ENCODE measurements around the gene CACNA2D1. TPM values are rescaled to one million over a fixed set of nuclear protein-coding genes. Genes with fewer than 3 reads are reported as not detected.

Gene CACNA2D1
- total RNA-seq, 1 donor from 2014 or later = 32.9 TPM

GRCh38 chr7:82021713-82022112, 421.9 kb downstream of the CACNA2D1 start:
- H3K4me1 Mint-ChIP-seq (ENCODE audit: low read depth) = peaks cover 20% of the 10 kb centered on the region
- DNase-seq (ENCODE audit: low spot score) = no peak
- H3K36me3 Mint-ChIP-seq (ENCODE audit: low read depth) = no peaks in the 10 kb centered on the region
- H3K4me3 Mint-ChIP-seq (ENCODE audit: unreplicated experiment) = no peak overlapping the region
- no peak overlapping the region for H3K27ac Mint-ChIP-seq (ENCODE audit: unreplicated experiment)
- TF ChIP-seq CTCF (IDR thresholded peaks at IDR 0.05) = no peak
- H3K9me3 Mint-ChIP-seq (ENCODE audit: low read depth) = no peaks in the 10 kb centered on the region
- no peaks in the 10 kb centered on the region for H3K27me3 Mint-ChIP-seq (ENCODE audit: low read depth)

- H3K36me3 Mint-ChIP-seq (ENCODE audit: low read depth) = no peaks in the 10 kb centered on the region
- no peak for TF ChIP-seq CTCF (IDR thresholded peaks at IDR 0.05)
- DNase-seq (ENCODE audit: low spot score) = no peak
- H3K27me3 Mint-ChIP-seq (ENCODE audit: low read depth) = no peaks in the 10 kb centered on the region
- H3K4me1 Mint-ChIP-seq (ENCODE audit: low read depth) = peaks cover 24% of the 10 kb centered on the region
- no peak overlapping the region for H3K27ac Mint-ChIP-seq (ENCODE audit: unreplicated experiment)
- no peaks in the 10 kb centered on the region for H3K9me3 Mint-ChIP-seq (ENCODE audit: low read depth)
- no peak overlapping the region for H3K4me3 Mint-ChIP-seq (ENCODE audit: unreplicated experiment)
These were observed 422.5 kb downstream of the CACNA2D1 start for GRCh38 chr7:82021036-82021435.

GRCh38 chr7:82019551-82020475, 423.8 kb downstream of the CACNA2D1 start:
- H3K27me3 Mint-ChIP-seq (ENCODE audit: low read depth) = no peaks in the 10 kb centered on the region
- H3K36me3 Mint-ChIP-seq (ENCODE audit: low read depth) = no peaks in the 10 kb centered on the region
- peak overlapping the region; percentile 68 for H3K27ac Mint-ChIP-seq (ENCODE audit: unreplicated experiment)
- DNase-seq (ENCODE audit: low spot score) = no peak
- H3K4me1 Mint-ChIP-seq (ENCODE audit: low read depth) = peaks cover 33% of the 10 kb centered on the region
- no peaks in the 10 kb centered on the region for H3K9me3 Mint-ChIP-seq (ENCODE audit: low read depth)
- no peak for TF ChIP-seq CTCF (IDR thresholded peaks at IDR 0.05)
- no peak overlapping the region for H3K4me3 Mint-ChIP-seq (ENCODE audit: unreplicated experiment)

GRCh38 chr7:82018226-82018625, 425.4 kb downstream of the CACNA2D1 start:
- no peak for DNase-seq (ENCODE audit: low spot score)
- TF ChIP-seq CTCF (IDR thresholded peaks at IDR 0.05) = no peak
- no peaks in the 10 kb centered on the region for H3K9me3 Mint-ChIP-seq (ENCODE audit: low read depth)
- H3K4me3 Mint-ChIP-seq (ENCODE audit: unreplicated experiment) = no peak overlapping the region
- H3K27ac Mint-ChIP-seq (ENCODE audit: unreplicated experiment) = no peak overlapping the region
- peaks cover 38% of the 10 kb centered on the region for H3K4me1 Mint-ChIP-seq (ENCODE audit: low read depth)
- no peaks in the 10 kb centered on the region for H3K27me3 Mint-ChIP-seq (ENCODE audit: low read depth)
- H3K36me3 Mint-ChIP-seq (ENCODE audit: low read depth) = no peaks in the 10 kb centered on the region

GRCh38 chr7:82017334-82017943, 426.1 kb downstream of the CACNA2D1 start:
- peak; percentile 92 for TF ChIP-seq CTCF (IDR thresholded peaks at IDR 0.05)
- DNase-seq (ENCODE audit: low spot score) = no peak
- Mint-ChIP-seq H3K27ac (ENCODE audit: unreplicated experiment) (no peak overlapping the region), H3K4me3 (ENCODE audit: unreplicated experiment) (no peak overlapping the region), H3K4me1 (ENCODE audit: low read depth) (peaks cover 40% of the 10 kb centered on the region), H3K9me3 (ENCODE audit: low read depth) (no peaks in the 10 kb centered on the region), H3K36me3 (ENCODE audit: low read depth) (no peaks in the 10 kb centered on the region), H3K27me3 (ENCODE audit: low read depth) (no peaks in the 10 kb centered on the region)
